GM19035 (cell line): ENCODE results near the gene COLEC12.

ENCODE experiments used
- ATAC-seq: cut with Tn5 transposase; IDR thresholded peaks from one replicate; pipeline ENCODE4 v1.9.1; 2021; ENCODE audit not compliant: unreplicated experiment

COLEC12 gene

DNA sequence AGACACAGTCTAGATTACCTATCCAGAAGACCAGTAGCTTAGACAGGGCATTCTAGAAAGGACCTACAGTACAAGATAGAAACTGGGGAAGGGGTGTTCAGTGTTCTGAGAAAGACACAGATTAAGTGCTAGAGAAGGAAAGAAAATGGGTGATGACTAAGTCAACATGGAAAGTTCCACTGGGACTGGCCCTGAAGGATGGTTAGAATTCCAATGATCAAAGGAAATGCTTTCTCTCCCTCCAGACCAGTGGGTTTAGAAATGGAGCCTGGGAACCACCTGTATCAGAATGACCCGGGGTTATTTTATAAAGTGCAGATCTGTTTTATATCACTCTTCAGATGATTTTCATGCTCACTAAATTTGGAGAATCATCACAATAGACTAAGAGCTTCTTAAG is 5.8 kb upstream of the COLEC12 start:
- no peak for ATAC-seq

DNA sequence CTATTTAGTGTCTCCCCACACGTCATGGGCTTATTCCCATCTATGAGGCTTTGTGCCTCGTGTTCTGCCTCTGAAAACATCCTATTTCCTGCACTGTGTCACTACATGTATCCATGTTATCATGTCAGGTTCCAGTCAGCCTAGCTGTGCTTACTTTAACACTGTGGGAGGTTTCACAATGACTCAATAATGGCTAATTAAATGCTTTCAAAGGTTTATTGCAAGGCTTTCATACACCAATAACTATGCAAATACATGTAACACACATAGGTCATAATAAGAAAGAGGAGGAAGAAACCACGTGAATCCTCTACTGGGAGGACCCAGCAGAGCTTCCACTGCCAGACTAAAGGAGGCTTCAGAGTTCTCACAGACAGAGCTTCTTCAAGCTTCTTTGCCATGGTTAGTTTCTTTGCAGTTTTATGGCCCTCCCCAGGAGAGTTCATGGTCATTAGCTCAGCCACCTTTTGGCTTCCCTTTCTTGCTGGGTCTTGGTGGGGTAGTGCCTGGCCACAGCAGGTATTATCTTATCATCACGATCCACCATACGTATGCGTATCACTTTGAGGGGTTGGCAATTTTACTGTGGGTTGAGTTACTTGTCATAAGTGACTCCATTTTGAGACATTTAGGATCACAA is 5.1 kb upstream of the COLEC12 start:
- peak; percentile 89 for ATAC-seq

DNA sequence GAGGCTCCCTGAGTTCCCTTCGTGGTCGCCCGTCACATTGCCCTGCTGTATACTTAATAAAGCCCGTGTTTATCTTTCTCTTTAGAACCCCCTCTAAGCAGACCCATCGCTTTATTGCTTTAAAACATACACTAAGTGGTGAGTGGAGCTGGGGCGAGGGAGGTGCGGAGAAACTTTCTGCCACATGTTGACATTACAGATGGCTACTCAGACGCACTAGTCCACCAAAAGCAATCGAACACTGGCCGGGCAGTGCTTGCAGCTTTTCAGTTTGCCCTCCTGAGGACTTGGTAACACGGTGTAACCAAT is 859 bp upstream of the COLEC12 start:
- ATAC-seq, result no peak

DNA sequence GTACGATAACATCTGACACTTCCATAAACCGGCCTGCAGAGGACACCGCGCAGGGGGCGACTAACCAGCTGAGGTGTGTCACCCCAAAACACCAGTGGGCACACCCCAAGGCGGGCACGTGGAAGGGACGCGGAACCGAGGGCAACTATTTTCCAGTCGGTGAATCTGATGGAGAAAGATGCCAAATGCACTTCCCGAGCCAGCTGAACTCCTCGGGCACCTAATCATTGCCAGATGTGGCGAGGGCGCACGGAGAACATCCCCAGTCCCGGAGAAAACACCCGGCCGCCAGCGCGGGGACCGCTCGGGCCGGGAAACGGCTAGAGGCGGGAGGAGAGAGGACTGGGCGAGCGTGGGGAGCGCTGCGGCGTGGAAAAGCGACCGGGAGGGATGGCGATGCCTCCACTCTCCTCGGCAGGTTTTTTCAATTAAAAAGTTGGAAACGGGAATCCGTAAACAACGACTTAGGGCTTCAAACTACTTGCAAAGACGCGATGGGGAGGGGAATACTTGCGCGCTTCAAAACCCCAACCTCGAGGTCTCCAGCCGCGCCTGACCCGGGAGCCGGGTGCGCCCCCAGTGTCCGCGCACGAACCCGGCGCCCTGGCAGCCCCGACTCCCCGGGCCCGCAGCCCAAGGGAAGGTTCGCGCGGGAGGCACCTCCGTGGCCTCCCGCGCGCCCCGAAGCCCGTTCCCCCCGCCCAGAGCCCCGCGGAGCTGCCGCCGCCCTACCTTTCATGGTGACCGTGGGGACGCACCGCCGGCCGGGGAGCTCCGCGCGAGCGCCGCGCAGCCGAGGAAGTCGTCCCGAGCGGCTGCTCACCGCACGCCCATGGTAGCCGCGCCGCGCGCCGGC is 497 bp downstream of the COLEC12 start:
- ATAC-seq, result no peak

DNA sequence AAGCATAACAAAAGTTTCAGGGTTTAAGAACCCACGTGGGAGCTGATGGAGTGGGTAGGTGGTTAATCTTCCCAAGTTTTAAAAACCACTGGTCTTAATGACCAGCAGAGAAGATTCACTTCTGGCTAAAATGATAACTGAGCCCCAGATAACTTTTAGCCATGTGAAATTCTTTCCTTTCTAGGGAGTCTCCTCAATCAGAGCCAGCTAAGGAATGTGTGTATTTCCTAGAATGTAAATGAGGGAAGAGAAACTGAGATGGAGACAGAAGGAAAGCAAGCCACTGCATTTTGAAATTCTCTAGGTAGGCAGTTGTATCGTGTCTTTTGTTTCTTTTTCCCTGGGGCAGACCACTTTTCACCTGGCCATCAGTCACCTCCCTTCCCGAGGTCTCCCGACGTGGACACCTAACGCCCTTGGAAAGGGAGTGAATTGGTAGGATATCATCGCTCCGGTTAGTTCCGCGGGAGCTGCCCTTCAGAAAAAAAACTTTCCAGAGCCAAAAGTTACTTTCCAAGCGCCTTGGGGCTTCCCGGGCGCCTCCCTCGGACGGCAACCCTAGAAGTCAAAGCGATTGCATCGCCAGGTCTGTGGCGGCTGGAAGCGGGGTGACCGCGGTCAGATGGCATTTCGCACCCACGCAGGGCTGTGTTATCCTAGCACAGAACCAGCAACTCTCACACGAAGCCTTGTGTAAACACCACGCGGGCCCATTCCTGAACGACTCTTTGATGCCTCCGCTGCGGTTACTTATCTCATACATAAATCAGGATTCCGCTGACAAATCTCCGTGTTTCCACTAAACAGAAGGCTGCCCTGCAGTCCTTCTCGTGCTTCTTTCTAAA is 1.3 kb downstream of the COLEC12 start:
- ATAC-seq, result no peak

DNA sequence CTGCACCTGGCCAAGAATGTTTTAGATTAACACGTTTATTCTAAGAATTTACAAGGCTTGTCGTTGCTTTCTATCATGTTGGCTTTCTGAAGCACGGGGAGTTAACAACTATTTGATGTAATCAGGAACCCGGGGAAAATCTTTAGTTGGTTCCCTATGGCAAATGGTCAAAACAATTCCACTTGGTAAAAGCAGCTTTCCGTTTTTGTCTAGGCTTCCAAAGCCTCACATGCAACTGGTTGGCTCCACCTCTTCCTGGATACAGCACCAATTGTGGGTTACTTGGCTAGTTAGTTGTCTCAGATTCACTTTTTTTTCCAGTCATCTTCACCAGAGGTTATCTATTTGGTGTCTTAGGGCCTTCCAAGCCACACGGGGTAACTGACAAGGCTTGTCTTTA is 2.8 kb downstream of the COLEC12 start:
- ATAC-seq, result no peak

DNA sequence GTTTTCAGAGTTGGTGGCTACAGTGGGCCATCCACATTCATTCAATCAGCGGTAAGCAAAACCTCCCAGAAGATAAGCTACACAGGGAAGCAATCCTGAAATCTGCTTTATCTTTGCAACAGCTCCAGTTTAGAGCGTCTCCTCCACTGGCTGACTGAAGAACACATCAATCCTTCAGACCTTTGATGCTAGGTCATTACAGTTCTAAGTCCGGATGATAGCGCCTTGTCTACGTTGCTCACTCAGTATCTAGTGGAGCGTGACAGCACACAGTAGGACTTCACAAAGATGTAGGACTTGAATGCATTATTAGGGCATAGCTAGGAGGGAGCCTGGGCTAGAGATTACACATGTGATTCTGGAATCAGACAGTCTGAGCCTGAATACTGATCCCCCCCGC is 5.0 kb downstream of the COLEC12 start:
- no peak for ATAC-seq

DNA sequence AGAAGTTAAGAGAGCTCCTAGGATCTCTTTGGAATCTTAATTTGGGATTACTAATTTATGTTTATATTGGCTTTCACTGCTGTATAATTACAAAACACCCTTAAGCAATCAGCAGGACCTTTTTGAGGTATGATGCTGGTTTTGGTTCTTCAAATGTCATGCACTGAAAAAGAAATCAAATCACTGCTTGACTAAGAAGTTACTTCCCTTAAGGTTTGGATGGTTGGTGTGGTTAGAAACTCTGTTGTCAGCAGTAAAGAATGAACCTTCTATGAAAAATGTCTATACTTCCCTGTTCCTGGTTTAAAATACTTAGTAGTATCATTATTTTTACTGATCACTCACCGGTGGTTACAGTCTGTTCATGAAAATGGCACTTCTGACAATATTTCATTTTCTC is 5.5 kb downstream of the COLEC12 start:
- no peak for ATAC-seq

DNA sequence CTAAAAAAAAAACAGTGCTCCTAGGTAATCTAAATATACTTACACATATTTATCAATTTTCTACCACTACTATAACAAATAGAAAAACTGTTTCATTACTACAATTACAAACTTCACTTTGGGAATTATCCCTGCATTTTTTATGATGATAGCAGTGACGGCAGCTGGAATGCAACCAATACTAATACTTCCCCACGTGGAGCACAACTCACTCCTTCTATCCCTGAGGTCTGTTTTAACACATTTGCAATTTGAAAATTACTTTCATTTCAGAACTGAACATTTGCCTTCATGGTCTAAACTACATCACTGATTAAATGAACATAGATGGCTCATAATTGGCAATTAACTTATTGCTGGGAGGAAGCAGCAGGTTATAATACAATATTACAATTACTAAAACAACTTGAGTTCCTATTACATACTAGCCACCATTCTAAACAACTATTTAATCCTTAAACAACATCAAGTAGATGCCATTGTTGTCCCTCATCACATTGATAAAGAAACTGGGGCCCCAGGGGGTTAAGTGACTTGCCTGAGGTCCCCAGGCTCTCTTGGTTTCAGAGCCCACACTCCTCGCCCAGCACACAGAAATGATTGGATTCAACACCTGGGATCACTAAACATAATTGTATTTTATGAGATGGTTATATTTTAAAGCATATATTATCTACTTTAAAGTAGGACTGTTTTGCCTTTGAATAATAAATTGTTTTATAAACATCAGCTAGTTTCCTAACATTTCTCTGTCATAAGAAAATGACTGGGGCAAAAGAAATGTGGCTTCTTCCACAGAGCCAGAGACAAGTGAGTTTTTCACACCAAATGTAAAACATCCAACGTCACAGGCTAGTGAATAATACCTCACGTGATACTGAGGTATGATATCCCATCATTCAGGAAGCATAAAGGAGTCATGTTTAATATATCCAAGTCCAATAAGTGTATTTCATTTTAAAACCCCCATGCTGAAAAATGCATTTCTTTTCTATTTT is 6.2 kb downstream of the COLEC12 start:
- ATAC-seq, result no peak

DNA sequence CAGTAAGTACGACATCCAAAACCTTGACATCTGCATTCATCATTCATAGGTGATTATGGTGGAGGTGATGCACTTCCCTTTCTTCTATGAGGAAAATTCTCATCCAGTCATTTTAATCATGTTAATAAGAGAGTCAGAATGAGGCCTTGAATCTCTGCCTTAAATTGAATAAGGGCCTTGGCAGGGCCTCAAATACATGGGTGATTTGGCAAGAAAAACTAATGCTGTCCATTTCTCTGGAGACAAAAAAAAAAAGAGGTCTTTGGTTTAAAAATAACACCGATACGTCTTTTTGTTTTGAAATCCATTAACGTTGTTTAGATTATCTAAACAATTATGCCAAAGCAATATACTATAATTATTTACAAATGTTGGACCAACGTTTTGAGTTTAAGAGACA is 8.1 kb downstream of the COLEC12 start:
- no peak for ATAC-seq

DNA sequence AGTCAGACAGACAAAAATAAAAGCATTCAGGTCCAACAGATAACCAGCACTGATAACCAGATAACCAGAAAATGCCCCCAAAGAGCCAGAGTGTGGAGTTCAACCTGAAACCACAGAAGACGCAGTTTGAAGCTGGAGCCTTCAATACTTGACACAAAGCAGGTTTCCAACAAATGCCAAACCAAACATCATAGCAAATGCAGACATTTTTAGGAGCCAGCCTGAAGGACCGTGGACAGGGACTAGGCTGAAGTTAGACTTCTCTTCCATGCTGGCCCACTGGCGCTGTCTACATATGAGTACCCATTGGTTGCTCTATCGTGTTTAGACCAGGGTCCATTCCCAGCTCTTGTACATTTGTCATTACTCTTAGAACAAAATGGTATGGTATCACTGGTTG is 9.9 kb downstream of the COLEC12 start:
- ATAC-seq, result no peak

DNA sequence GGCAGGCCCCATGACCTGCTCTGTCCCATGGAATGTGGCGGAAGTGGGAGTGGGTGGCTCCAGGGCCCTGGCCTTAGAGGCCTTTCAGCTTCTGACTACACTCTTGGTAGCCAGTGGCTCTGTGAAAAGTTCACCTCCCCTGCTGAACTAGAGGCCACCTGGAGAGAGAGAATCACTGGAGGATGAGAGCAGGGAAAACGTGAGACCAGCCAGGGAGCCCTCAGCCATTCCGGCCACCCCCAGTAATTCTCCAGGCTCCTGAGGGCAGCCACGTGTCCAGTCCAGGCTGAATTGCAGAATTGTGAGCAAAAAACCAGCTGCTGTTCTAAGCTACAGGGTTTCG is 10.5 kb downstream of the COLEC12 start:
- no peak for ATAC-seq

DNA sequence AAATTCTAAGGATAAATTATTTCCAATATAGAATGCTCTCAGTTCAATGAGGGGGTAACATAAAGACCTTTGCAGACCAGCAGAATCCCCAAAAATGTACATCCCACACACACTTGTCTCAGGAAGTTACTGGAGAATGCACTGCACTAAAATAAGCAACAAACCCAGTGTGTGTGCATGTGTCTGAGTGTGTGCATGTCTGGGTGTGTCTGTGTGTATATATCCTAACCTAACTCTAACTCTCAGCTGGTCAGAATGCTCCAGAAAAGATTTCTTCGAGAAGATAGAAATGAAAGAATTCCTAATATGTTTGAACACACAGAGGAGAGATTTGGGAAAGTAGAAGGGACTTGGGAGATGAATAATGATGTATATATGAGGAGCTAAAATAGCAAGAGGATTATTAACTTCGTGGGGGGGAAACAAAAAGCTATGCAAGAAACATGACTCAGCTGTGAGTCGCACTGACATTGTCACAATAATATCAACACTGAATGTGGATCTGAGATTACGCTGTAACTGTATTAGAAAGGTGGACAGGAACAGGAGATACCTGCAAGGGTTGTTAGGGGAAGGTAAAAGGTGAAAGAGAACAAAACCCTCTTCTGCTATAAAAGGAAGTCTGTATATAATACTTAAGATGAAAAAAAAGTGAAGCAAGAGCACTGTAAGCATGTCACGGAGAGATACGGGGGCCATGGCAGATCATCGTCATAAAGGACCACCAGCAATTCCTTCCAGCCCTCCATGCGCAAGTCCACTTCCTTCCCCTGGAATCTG is 11.1 kb downstream of the COLEC12 start:
- ATAC-seq, result no peak

DNA sequence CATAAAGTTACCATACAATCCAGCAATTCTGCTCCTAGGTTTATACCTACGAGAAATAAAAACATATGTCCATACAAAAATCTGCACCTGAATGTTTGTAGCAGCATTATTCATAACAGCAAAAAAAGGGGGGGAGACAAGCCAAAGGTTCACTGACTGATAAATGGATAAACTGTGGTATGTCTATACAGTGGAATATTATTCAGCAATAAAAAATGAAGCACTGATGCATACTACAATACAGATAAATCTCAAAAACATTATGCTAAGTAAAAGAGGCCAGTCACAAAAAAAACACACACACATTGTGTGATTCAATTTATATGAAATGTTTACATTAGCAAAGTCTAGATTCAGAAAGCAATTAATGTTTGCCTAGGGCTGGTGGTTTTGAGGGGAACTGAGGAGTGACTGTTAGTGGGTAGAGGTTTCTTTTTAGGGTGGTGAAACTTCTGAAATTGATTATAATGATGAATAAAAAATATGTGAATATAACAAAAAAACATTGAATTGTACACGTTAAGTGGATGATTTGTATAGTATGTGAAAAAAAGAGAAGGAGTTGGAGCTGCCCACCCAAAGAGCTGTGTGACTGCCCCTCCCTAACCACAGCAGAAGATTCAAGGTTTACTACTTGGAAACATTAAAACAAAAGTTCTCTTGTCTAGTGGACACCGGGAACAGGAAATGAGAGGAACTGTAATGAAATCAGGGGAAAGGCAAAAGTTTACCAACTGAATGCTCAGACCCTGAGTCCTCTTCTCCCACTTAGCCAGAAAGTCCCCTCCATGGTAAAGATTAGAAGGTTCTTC is 13.4 kb downstream of the COLEC12 start:
- no peak for ATAC-seq

DNA sequence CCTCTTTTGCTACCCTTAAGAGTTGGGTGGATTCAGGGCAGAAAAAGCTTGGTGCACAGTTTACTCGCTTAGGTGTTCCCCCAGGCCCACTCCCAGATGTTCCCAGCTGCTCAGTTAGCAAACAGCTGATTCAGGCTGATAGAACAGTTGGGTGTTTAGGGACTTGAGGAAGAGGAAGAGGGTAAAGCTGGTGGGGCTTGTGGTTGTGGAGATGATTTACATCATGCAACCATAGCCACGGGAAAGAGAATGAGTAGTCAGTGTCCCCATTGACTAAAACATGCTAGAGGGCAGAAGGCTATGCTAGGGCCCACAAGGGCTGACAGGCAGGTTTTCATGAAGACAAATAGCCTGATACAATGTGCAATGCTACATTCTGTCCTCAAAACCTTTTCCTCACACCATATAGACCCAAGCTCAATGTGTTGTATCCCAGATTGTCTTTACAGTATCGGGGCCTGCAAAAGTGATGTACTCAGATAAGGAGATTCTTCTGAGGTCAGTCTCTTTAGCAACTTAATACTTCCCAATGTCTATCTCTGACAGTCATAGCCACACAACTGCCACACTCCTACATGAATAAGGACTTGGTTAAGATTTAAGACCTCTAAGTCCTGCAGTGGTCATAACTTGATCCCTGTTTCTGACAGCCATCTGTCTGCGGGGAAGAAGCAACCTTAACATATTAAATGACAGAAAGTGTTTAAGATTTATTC is 15.6 kb downstream of the COLEC12 start:
- no peak for ATAC-seq

DNA sequence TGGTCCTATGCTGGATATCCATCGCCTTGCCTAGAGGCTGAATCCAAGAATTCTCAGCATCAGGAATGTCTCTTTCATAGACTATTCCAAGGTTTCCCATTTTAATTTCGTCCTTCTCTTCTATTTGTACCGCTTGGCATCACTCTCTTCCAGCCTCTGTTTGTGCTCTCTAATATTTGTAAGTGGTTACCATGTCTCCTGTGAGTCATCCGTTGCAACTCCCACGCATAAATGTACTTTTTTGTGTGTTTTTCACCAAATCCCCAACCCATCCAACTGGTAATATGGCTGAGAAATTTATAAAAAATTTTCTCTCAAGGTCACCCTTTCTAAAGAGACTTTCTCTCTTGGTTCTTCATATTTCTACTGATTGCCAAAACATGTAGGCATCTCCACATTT is 21.8 kb downstream of the COLEC12 start:
- no peak for ATAC-seq

DNA sequence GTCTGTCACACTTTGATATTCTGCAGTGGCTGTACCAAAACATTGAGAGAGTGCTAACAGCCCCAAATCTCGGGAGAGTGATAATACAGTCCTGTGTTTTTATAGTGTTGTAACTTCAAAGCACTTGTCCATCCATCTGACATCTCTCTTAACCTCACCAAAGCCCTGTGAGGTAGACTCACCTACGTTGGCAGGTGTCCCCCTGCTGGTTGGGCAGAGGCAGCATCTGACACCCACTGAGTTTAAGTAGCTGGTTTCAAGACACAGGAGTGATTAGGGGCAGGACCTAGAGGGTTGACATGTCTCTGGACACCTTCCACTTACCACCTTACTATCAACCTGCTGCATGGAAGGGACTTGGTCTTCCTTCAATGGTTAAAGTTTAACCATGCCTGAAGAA is 22.9 kb downstream of the COLEC12 start:
- ATAC-seq, result no peak

DNA sequence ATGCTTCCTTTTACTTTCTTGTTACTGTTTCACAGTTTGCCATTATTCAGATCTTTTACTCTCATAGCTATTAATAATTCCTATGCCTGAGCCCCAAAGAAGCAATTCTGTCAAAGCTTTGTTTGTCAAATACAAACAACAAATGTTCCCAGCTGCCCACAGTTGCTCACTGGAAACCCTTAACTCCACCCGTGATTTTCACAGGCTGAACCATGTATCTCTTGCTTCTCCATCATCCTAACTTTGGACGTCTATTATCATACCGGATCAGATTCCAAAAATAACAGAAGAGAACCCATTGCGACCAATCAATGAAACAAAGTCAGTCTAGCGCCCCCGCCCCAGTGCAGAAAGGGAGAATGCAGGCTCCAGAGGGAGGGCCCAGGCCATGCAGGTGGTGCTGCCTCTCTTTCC is 24.2 kb downstream of the COLEC12 start:
- no peak for ATAC-seq
